ENCODE measurements around the gene TMEM135.

TMEM135 gene

GRCh38 chr11:87338046-87338639, 300.4 kb downstream of the TMEM135 start:
- H3K4me1 ChIP-seq (ENCODE audit: low read depth, poor library complexity, severe bottlenecking): no peaks in the 10 kb centered on the region
- no peak overlapping the region for H3K27ac ChIP-seq
- no peaks in the 10 kb centered on the region for H3K79me2 ChIP-seq (ENCODE audit: insufficient read depth, low read depth)
- no peak overlapping the region for H3K9ac ChIP-seq
- H4K20me1 ChIP-seq (ENCODE audit: insufficient read depth): no peaks in the 10 kb centered on the region
- H2AFZ ChIP-seq (ENCODE audit: low read depth): no peak overlapping the region
- H3K27me3 ChIP-seq (ENCODE audit: insufficient read depth, low read depth): no peaks in the 10 kb centered on the region
- H3K4me2 ChIP-seq: no peak overlapping the region
- no peaks in the 10 kb centered on the region for H3K36me3 ChIP-seq (ENCODE audit: insufficient read depth)
- no peak for TF ChIP-seq CTCF (conservative IDR thresholded peaks at IDR 0.05; ENCODE audit: low read depth, low read length)
- no peak overlapping the region for H3K4me3 ChIP-seq (IDR thresholded peaks at IDR 0.05; ENCODE audit: insufficient read depth, low read depth, low read length)

GRCh38 chr11:87339416-87339815, 301.7 kb downstream of the TMEM135 start:
- Histone ChIP-seq H3K4me2 (no peak overlapping the region), H3K27ac (no peak overlapping the region)

GRCh38 chr11:87347441-87347840, 309.7 kb downstream of the TMEM135 start:
- H3K79me2 ChIP-seq (ENCODE audit: insufficient read depth, low read depth): no peaks in the 10 kb centered on the region
- no peaks in the 10 kb centered on the region for H4K20me1 ChIP-seq (ENCODE audit: insufficient read depth)
- H3K27me3 ChIP-seq (ENCODE audit: insufficient read depth, low read depth): no peaks in the 10 kb centered on the region
- TF ChIP-seq CTCF (conservative IDR thresholded peaks at IDR 0.05; ENCODE audit: low read depth, low read length): no peak
- H3K4me3 ChIP-seq (IDR thresholded peaks at IDR 0.05; ENCODE audit: insufficient read depth, low read depth, low read length): no peak overlapping the region
- no peak overlapping the region for H3K9ac ChIP-seq
- no peaks in the 10 kb centered on the region for H3K4me1 ChIP-seq (ENCODE audit: low read depth, poor library complexity, severe bottlenecking)
- H3K36me3 ChIP-seq (ENCODE audit: insufficient read depth): no peaks in the 10 kb centered on the region
- H2AFZ ChIP-seq (ENCODE audit: low read depth): no peak overlapping the region
- no peak overlapping the region for H3K4me2 ChIP-seq
- no peak overlapping the region for H3K27ac ChIP-seq

More at GRCh38 chr11:87339416-87339815, 301.7 kb downstream of the TMEM135 start:
- H3K79me2 ChIP-seq (ENCODE audit: insufficient read depth, low read depth): no peaks in the 10 kb centered on the region
- H2AFZ ChIP-seq (ENCODE audit: low read depth): no peak overlapping the region
- no peak overlapping the region for H3K9ac ChIP-seq
- TF ChIP-seq CTCF (conservative IDR thresholded peaks at IDR 0.05; ENCODE audit: low read depth, low read length): no peak
- H3K27me3 ChIP-seq (ENCODE audit: insufficient read depth, low read depth): no peaks in the 10 kb centered on the region
- no peaks in the 10 kb centered on the region for H4K20me1 ChIP-seq (ENCODE audit: insufficient read depth)
- H3K4me1 ChIP-seq (ENCODE audit: low read depth, poor library complexity, severe bottlenecking): no peaks in the 10 kb centered on the region
- no peaks in the 10 kb centered on the region for H3K36me3 ChIP-seq (ENCODE audit: insufficient read depth)
- H3K4me3 ChIP-seq (IDR thresholded peaks at IDR 0.05; ENCODE audit: insufficient read depth, low read depth, low read length): no peak overlapping the region

- Histone ChIP-seq H3K79me2 (ENCODE audit: insufficient read depth, low read depth) (no peaks in the 10 kb centered on the region), H3K36me3 (ENCODE audit: insufficient read depth) (no peaks in the 10 kb centered on the region), H3K4me3 (IDR thresholded peaks at IDR 0.05; ENCODE audit: insufficient read depth, low read depth, low read length) (no peak overlapping the region), H3K27me3 (ENCODE audit: insufficient read depth, low read depth) (no peaks in the 10 kb centered on the region), H3K27ac (no peak overlapping the region), H2AFZ (ENCODE audit: low read depth) (no peak overlapping the region), H3K4me2 (no peak overlapping the region), H4K20me1 (ENCODE audit: insufficient read depth) (no peaks in the 10 kb centered on the region), H3K4me1 (ENCODE audit: low read depth, poor library complexity, severe bottlenecking) (peaks cover under 1% of the 10 kb centered on the region), H3K9ac (no peak overlapping the region)
- no peak for TF ChIP-seq CTCF (conservative IDR thresholded peaks at IDR 0.05; ENCODE audit: low read depth, low read length)
These were observed 310.1 kb downstream of the TMEM135 start for GRCh38 chr11:87347854-87348253.

Measured in KMS-11 (cell line).